ENCODE results near the gene SLCO2A1. TPM values are rescaled to one million over a fixed set of nuclear protein-coding genes. Genes with fewer than 3 reads are reported as not detected.
A peak's percentile ranks its signal among the peaks of the same experiment; 100 is the strongest.

SLCO2A1 gene
- total and polyA plus RNA-seq, 2 of the 4 experiments (the other 2 are of a cell fraction), result under 0.01 to 1.5 TPM

DNA sequence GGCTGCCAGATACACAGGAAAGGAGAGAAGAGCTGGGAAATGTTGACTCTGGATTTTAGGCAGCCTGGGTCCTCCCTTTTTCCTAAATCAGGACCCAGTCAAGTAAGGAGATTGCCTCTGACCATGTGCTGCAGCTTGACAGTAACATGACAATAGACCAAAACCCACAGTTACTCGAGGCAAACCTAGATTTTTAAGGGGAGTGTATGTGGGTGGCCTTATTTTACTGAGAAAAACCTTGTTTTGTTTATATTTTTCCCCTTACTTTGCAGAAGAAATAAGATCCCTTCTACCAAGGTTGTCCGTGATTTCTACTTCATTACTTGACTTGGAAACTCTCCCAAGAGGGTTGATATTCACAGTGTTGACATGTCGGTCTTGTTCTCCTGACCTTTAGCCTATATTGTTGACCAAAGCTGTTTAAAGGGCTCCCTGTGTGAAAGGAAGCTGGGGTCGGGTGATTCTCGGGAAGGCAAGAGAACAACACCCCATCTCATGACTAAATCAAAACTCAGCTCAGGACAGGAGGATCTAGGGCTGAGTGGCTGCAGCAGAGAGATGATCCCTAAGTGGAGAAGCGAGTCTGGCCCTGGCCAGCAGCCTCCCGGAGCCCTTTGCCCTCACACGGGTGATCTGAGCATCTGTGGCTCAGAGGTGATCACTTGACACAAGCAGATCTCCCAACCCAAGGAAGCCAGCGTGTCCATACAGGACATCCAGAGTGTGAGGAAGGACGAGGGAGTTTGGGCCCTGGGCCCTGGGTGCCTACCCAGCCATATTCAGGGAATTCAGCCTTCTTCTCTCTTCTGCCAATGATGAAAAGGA lies 31.0 kb upstream of the SLCO2A1 start:
- Histone ChIP-seq H3K9ac (ENCODE audit: low read depth, low read length) (no peak overlapping the region), H2BK15ac (ENCODE audit: low read depth, low read length) (peak overlapping the region; percentile 37; the same call in 1 of the 3 replicates), H2AK9ac (replicated peaks; ENCODE audit: low read depth, low read length, poor library complexity) (no peak overlapping the region), H4K20me1 (ENCODE audit: insufficient read depth, low read length) (no peaks in the 10 kb centered on the region), H3K14ac (replicated peaks; ENCODE audit: low read depth, low read length) (no peak overlapping the region), H3K79me1 (ENCODE audit: low read depth in 1 of 2, low read length in 2 of 2) (no peaks in the 10 kb centered on the region), H4K5ac (ENCODE audit: low read depth, low read length) (peak overlapping the region; percentile 30; the same call in 1 of the 2 replicates), H3K9me1 (ENCODE audit: insufficient read depth, low read length) (peaks cover 34% of the 10 kb centered on the region), H3K36me3 (ENCODE audit: control insufficient read depth, insufficient read depth, low read length) (no peaks in the 10 kb centered on the region), H3K27ac (ENCODE audit: insufficient read depth, low read length) (no peak overlapping the region), H3K18ac (ENCODE audit: low read depth, low read length) (peak overlapping the region; percentile 27), H2AFZ (replicated peaks; ENCODE audit: low read length, poor library complexity) (no peak overlapping the region), H2BK120ac (ENCODE audit: low read depth, low read length) (peak overlapping the region; percentile 5; the same call in 1 of the 2 replicates), H4K8ac (ENCODE audit: low read depth in 2 of 2, low read length in 2 of 2) (no peak overlapping the region), H3K4ac (ENCODE audit: low read depth, low read length) (peak overlapping the region; percentile 28; the same call in 1 of the 2 replicates), H3K56ac (ENCODE audit: extremely low read depth, insufficient read depth, low read length) (no peak overlapping the region), H4K91ac (ENCODE audit: insufficient read depth, low read depth, low read length) (peak overlapping the region; percentile 44; the same call in 1 of the 2 replicates), H3K23ac (ENCODE audit: low read depth, low read length) (peak overlapping the region; percentile 60; the same call in 1 of the 2 replicates), H2AK5ac (ENCODE audit: low read depth, low read length) (peak overlapping the region; percentile 7; the same call in 1 of the 2 replicates), H3K4me3 (ENCODE audit: insufficient read depth, low read depth, low read length) (no peak overlapping the region), H3K4me2 (ENCODE audit: low read depth, low read length) (no peak overlapping the region), H3K9me3 (ENCODE audit: control insufficient read depth, insufficient read depth, low read length) (no peaks in the 10 kb centered on the region), H2BK20ac (ENCODE audit: low read depth, low read length) (no peak overlapping the region), H3K4me1 (ENCODE audit: control insufficient read depth, insufficient read depth, low read length) (peaks cover 44% of the 10 kb centered on the region), H3K27me3 (ENCODE audit: control insufficient read depth, insufficient read depth, low read length) (no peaks in the 10 kb centered on the region; the same call in 1 of the 2 replicates), H2BK5ac (ENCODE audit: low read depth, low read length, poor library complexity, severe bottlenecking) (no peak overlapping the region)
- no peak for DNase-seq
- ChIA-PET CTCF (no interaction called here), POLR2A (ENCODE audit: unreplicated experiment) (no interaction called here)
- TF ChIP-seq NFE2L2 (IDR thresholded peaks at IDR 0.05; ENCODE audit: low read depth, low read length), result no peak
- no peak for TF ChIP-seq MAZ (IDR thresholded peaks at IDR 0.05; ENCODE audit: borderline replicate concordance, low read depth, low read length)
- TF ChIP-seq FOS (IDR thresholded peaks at IDR 0.05; ENCODE audit: low read depth, low read length), result no peak
- no peak for TF ChIP-seq MXI1 (IDR thresholded peaks at IDR 0.05; ENCODE audit: borderline replicate concordance, low read depth, low read length)
- TF ChIP-seq SMC3 (IDR thresholded peaks at IDR 0.05; ENCODE audit: low read depth, low read length), result no peak
- no peak for TF ChIP-seq ELK1 (IDR thresholded peaks at IDR 0.05; ENCODE audit: borderline replicate concordance, low read depth, low read length)
- TF ChIP-seq CHD1 (IDR thresholded peaks at IDR 0.05; ENCODE audit: low read depth, low read length), result no peak
- no peak for TF ChIP-seq RAD21 (IDR thresholded peaks at IDR 0.05; ENCODE audit: low read length)
- TF ChIP-seq BHLHE40 (IDR thresholded peaks at IDR 0.05; ENCODE audit: low read depth, low read length), result no peak
- no peak for TF ChIP-seq MAFK (IDR thresholded peaks at IDR 0.05; ENCODE audit: low read depth, low read length)
- TF ChIP-seq RCOR1 (IDR thresholded peaks at IDR 0.05; ENCODE audit: insufficient replicate concordance, low read length), result no peak
- 100% methylated on average over 1 of the region's 10 CpGs; no CpG with 5 or more reads in 1 of the 2 experiments for WGBS, 2 experiments (ENCODE audit: extremely low coverage in 2 of 2, insufficient read length in 1 of 2)
- in situ Hi-C loops (cut with MboI; ENCODE audit: low sequenced_read_pairs), result no loop called here
- BruUV-seq (replicated peaks), result no TSS peak
- intact Hi-C loops (cut with micrococcal nuclease), result loop anchor here (5.0 kb wide), 1 partner anchor 128 kb away; no protein-coding TSS in a partner anchor
- dilution Hi-C loops (cut with HindIII; ENCODE audit: low sequenced_read_pairs, unreplicated experiment), result no loop called here
- ATAC-seq (ENCODE audit: low read depth), result peak; percentile 12; the same call in 1 of the 2 replicates
